Nephron (organoid): ENCODE results near the gene TSPAN11.

Source experiments
- H3K27ac Mint-ChIP-seq, 3 experiments: 2 replicates each; pipeline ENCODE4 v1.8.0; 2020; ENCODE audit warnings: mixed read lengths in 3 of 3, mild to moderate bottlenecking in 2 of 3, moderate library complexity in 1 of 3
- H3K27me3 Mint-ChIP-seq: 2 replicates; pipeline ENCODE4 v1.8.0; 2021; ENCODE audit warnings: low read depth, mild to moderate bottlenecking, moderate library complexity, mixed read lengths
- H3K36me3 Mint-ChIP-seq: 2 replicates; pipeline ENCODE4 v1.8.0; 2020; ENCODE audit warnings: low read depth, mixed read lengths
- H3K4me1 Mint-ChIP-seq: 2 replicates; pipeline ENCODE4 v1.8.0; 2020; ENCODE audit warnings: mixed read lengths
- H3K4me3 Mint-ChIP-seq, 3 experiments: 2 replicates each; pipeline ENCODE4 v1.8.0; 2020; ENCODE audit warnings: mild to moderate bottlenecking in 3 of 3, mixed read lengths in 3 of 3, moderate library complexity in 2 of 3
- H3K9me3 Mint-ChIP-seq: 2 replicates; pipeline ENCODE4 v1.8.0; 2020; ENCODE audit warnings: mixed read lengths
- TF ChIP-seq, protein P1 (sequence below), 3 experiments: fragments of 200-600 bp; sonication (generic); IDR thresholded peaks; one replicate each; pipeline ENCODE4 v1.5.0; 2021; ENCODE audit warnings: antibody characterized with exemption in 3 of 3; ENCODE audit not compliant: unreplicated experiment in 3 of 3

The TSPAN11 gene

GRCh38 chr12:30968211-30968610, 41.7 kb downstream of the TSPAN11 start:
- TF ChIP-seq, protein P1, sequence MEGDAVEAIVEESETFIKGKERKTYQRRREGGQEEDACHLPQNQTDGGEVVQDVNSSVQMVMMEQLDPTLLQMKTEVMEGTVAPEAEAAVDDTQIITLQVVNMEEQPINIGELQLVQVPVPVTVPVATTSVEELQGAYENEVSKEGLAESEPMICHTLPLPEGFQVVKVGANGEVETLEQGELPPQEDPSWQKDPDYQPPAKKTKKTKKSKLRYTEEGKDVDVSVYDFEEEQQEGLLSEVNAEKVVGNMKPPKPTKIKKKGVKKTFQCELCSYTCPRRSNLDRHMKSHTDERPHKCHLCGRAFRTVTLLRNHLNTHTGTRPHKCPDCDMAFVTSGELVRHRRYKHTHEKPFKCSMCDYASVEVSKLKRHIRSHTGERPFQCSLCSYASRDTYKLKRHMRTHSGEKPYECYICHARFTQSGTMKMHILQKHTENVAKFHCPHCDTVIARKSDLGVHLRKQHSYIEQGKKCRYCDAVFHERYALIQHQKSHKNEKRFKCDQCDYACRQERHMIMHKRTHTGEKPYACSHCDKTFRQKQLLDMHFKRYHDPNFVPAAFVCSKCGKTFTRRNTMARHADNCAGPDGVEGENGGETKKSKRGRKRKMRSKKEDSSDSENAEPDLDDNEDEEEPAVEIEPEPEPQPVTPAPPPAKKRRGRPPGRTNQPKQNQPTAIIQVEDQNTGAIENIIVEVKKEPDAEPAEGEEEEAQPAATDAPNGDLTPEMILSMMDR (IDR thresholded peaks at IDR 0.05; ENCODE audit: unreplicated experiment in 3 of 3), result no peak
- H3K9me3 Mint-ChIP-seq, result no peaks in the 10 kb centered on the region
- peaks cover 15% of the 10 kb centered on the region for H3K27me3 Mint-ChIP-seq
- peak overlapping the region in 1 of 3 experiments; percentile 19 for H3K27ac Mint-ChIP-seq
- peaks cover 38% of the 10 kb centered on the region for H3K4me1 Mint-ChIP-seq
- no peak overlapping the region for H3K4me3 Mint-ChIP-seq
- peaks cover 7% of the 10 kb centered on the region for H3K36me3 Mint-ChIP-seq

DNA sequence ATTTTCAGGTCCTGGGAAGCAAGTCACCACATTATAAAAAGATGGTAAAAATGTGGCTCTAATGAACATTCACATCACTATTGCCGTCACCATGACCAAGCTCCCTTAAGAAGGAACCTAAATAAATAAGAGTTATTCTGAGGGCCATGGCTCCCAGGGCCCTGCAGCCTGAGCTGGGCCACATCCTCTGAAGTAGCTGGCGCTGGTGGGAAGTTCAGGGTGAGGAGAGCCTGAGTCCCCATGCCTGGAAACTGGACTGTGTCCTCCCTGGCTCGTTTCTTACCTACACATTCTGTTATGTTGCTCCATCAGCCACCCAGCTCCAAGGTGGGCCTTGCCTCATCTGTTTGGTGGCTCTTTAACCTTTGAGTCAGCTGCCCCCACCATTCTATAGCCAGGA, 42.5 kb downstream of the TSPAN11 start:
- H3K4me3 Mint-ChIP-seq, result no peak overlapping the region
- peaks cover 19% of the 10 kb centered on the region for H3K27me3 Mint-ChIP-seq
- H3K9me3 Mint-ChIP-seq, result no peaks in the 10 kb centered on the region
- H3K4me1 Mint-ChIP-seq, result peaks cover 38% of the 10 kb centered on the region
- peaks cover 7% of the 10 kb centered on the region for H3K36me3 Mint-ChIP-seq
- H3K27ac Mint-ChIP-seq, result no peak overlapping the region
- TF ChIP-seq, protein P1 (IDR thresholded peaks at IDR 0.05; ENCODE audit: unreplicated experiment in 3 of 3), result no peak

DNA sequence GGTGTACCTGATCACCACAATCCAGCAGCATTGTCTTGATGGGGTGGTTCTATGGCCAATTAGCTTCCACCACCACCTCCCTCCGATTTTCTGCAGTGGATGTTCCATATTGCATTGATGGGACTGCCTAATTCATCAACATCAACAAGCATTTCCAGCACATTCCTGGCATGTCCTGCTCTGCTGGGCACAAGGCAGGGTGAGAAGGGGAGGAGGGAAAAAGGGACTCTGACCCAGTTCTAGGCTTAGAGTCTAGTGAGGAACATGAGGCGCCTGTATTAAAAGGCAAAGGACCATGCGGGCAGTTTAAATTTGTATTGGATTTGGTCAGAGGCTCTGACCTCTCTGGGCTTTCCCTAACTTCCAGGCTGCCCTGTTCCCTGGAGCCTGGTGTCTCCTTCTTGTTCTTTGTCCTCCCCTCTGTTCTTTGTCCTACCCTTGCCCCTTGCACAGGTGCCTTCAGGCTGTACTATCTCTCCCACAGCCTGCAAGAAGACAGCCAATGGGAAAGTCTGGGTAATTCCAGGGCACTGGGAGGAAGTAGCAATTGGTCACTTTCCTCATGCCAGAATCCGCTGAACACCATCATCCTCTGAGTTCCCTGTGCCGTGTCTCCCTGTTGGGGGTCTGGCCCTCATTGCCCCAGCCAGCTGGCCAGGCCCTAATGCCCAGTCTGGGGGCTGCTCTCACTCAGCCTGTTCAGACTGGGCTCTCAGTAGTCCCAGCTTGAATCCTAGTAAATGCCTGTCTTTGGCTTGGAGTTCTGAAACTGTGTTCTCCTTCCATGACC, 43.3 kb downstream of the TSPAN11 start:
- Mint-ChIP-seq H3K4me1 (peaks cover 43% of the 10 kb centered on the region), H3K27me3 (peaks cover 24% of the 10 kb centered on the region), H3K27ac (peak overlapping the region; percentile 41 to 72 (median 65)), H3K4me3 (no peak overlapping the region), H3K36me3 (peaks cover 7% of the 10 kb centered on the region), H3K9me3 (no peaks in the 10 kb centered on the region)
- TF ChIP-seq, protein P1 (IDR thresholded peaks at IDR 0.05; ENCODE audit: unreplicated experiment in 3 of 3), result no peak

DNA sequence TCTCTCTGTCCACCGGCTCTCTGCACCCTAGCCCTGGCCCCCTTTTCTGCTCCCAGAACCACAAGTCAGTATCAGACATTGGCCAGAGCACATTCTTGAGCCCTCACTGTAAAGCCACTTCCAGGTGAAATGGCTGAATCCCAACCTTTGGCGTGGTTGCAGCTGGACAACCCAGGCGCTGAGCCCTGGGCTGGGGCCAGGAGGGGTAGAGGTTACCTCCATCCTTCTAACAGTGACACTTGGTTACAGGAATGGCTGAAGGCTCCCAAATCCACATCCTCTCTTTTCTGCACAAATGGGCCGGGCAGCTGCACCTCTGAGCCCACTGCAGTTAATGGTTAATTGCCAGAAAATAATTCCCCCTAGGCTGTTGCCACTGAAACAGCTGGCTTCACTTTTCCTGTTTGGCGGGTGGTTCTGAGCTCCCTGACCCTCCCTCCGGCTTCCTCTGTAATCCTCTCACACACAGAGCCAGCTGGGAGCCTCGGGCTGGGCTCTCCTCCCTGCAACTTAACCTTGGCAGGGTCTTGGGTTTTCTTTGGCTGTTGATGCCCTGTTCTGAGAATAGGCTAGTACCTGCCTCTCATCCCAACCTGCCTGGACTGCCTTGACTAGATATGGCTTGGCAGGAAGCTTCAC, 44.1 kb downstream of the TSPAN11 start:
- Mint-ChIP-seq H3K4me1 (peaks cover 43% of the 10 kb centered on the region), H3K27me3 (peaks cover 24% of the 10 kb centered on the region), H3K27ac (peak overlapping the region; percentile 41 to 72 (median 65)), H3K4me3 (no peak overlapping the region), H3K9me3 (no peaks in the 10 kb centered on the region), H3K36me3 (peaks cover 7% of the 10 kb centered on the region)
- TF ChIP-seq, protein P1 (IDR thresholded peaks at IDR 0.05; ENCODE audit: unreplicated experiment in 3 of 3), result no peak

DNA sequence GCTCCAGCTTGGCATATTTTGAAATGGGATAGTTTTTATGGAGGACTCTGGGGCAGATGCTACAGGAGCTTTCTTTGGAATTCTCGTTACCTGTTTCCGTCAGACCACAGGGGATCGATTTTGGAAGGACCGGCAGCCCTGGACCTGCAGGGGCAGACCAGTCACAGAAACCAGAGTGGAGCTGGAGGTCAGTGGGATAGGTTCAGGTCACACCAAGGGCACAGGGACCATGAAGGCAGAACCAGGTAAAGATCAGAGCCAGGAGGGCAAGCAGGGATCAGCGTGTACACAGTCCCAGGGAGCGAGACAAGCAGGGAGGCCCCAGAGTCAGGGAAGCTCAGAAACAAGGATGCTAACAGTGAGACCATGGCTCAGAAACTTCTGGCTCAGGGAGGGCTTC, 45.5 kb downstream of the TSPAN11 start:
- H3K27ac Mint-ChIP-seq, result no peak overlapping the region
- H3K4me1 Mint-ChIP-seq, result peaks cover 43% of the 10 kb centered on the region
- no peaks in the 10 kb centered on the region for H3K9me3 Mint-ChIP-seq
- H3K36me3 Mint-ChIP-seq, result peaks cover 7% of the 10 kb centered on the region
- TF ChIP-seq, protein P1 (IDR thresholded peaks at IDR 0.05; ENCODE audit: unreplicated experiment in 3 of 3), result no peak
- H3K27me3 Mint-ChIP-seq, result peaks cover 24% of the 10 kb centered on the region
- H3K4me3 Mint-ChIP-seq, result no peak overlapping the region
